ENCODE measurements around the gene LMNA.

GRCh38 chr1:156160743-156161171 lies 46.2 kb downstream of the LMNA start:
- TF ChIP-seq CTCF (conservative IDR thresholded peaks at IDR 0.05 in 1 of 2, IDR thresholded peaks at IDR 0.05 in 1 of 2; ENCODE audit: extremely low read depth in 1 of 2, insufficient read depth in 1 of 2, low read depth in 1 of 2, low read length in 2 of 2), result no peak
- TF ChIP-seq EZH2 (IDR thresholded peaks at IDR 0.05; ENCODE audit: borderline replicate concordance, low read length), result no peak

Data from mammary epithelial cell (primary cell).